Astrocyte (in vitro differentiated cells and primary cell): ENCODE results near the gene GLRA1. TPM values are rescaled to one million over a fixed set of nuclear protein-coding genes. Genes with fewer than 3 reads are reported as not detected.

Experiments
- DNase-seq: peaks from one replicate; pipeline ENCODE4 v3.0.0-alpha.2; 2010; ENCODE audit warnings: low read depth
- FAIRE-seq: peaks from 2 replicates; lab custom pipeline; 2011; peaks lifted over from hg19 to GRCh38; lab: Jason Lieb, UNC
- H2AFZ ChIP-seq: 2 replicates; pipeline ENCODE4 v1.6.0; 2012; ENCODE audit warnings: low read depth, low read length, inconsistent platforms
- H3K27ac ChIP-seq: 2 replicates; pipeline ENCODE4 v1.5.1; 2011; ENCODE audit warnings: low read depth, low read length, inconsistent platforms
- H3K27me3 ChIP-seq: 2 replicates; pipeline ENCODE4 v1.6.0; 2011; ENCODE audit warnings: low read length, inconsistent platforms; ENCODE audit not compliant: insufficient read depth
- H3K36me3 ChIP-seq: 2 replicates; pipeline ENCODE4 v1.5.1; 2011; ENCODE audit warnings: low read length, inconsistent platforms; ENCODE audit not compliant: insufficient read depth
- H3K4me1 ChIP-seq: 2 replicates; pipeline ENCODE4 v1.5.1; 2011; ENCODE audit warnings: low read length, inconsistent platforms; ENCODE audit not compliant: insufficient read depth
- H3K4me2 ChIP-seq: 2 replicates; pipeline ENCODE4 v1.6.0; 2012; ENCODE audit warnings: low read length, inconsistent platforms
- H3K4me3 ChIP-seq: 2 replicates; pipeline ENCODE4 v1.5.1; 2011; ENCODE audit warnings: low read depth, mild to moderate bottlenecking, low read length, inconsistent platforms; ENCODE audit not compliant: insufficient read depth
- H3K79me2 ChIP-seq: 2 replicates; pipeline ENCODE4 v1.6.0; 2012; ENCODE audit warnings: mild to moderate bottlenecking, low read length, inconsistent platforms; ENCODE audit not compliant: insufficient read depth
- H3K9ac ChIP-seq: 2 replicates; pipeline ENCODE4 v1.6.0; 2012; ENCODE audit warnings: mild to moderate bottlenecking, low read length, inconsistent platforms
- H3K9me3 ChIP-seq: 2 replicates; pipeline ENCODE4 v1.5.1; 2012; ENCODE audit warnings: low read depth, mild to moderate bottlenecking, low read length, inconsistent platforms; ENCODE audit not compliant: insufficient read depth
- H4K20me1 ChIP-seq: 2 replicates; pipeline ENCODE4 v1.6.0; 2012; ENCODE audit warnings: low read length, inconsistent platforms; ENCODE audit not compliant: insufficient read depth
- H3K27ac Mint-ChIP-seq: one replicate; pipeline ENCODE4 v1.8.0; 2021; ENCODE audit warnings: mild to moderate bottlenecking, mixed read lengths; ENCODE audit not compliant: unreplicated experiment
- H3K27me3 Mint-ChIP-seq: one replicate; pipeline ENCODE4 v1.8.0; 2021; ENCODE audit warnings: low read depth, mixed read lengths; ENCODE audit not compliant: unreplicated experiment
- H3K36me3 Mint-ChIP-seq: one replicate; pipeline ENCODE4 v1.8.0; 2021; ENCODE audit warnings: low read depth, mixed read lengths; ENCODE audit not compliant: unreplicated experiment
- H3K4me1 Mint-ChIP-seq: one replicate; pipeline ENCODE4 v1.8.0; 2021; ENCODE audit warnings: low read depth, mixed read lengths; ENCODE audit not compliant: unreplicated experiment
- H3K4me3 Mint-ChIP-seq: one replicate; pipeline ENCODE4 v1.8.0; 2021; ENCODE audit warnings: mild to moderate bottlenecking, moderate library complexity, mixed read lengths; ENCODE audit not compliant: unreplicated experiment
- H3K9me3 Mint-ChIP-seq: one replicate; pipeline ENCODE4 v1.8.0; 2021; ENCODE audit warnings: mild to moderate bottlenecking, mixed read lengths; ENCODE audit not compliant: unreplicated experiment
- CTCF ChIP-seq: IDR thresholded peaks from 2 replicates; pipeline ENCODE4 v1.5.1; 2011; ENCODE audit warnings: low read depth, mild to moderate bottlenecking, inconsistent platforms, low read length, moderate library complexity; ENCODE audit not compliant: insufficient read depth
- EZH2 ChIP-seq: IDR thresholded peaks from 2 replicates; pipeline ENCODE4 v1.6.1; 2012; ENCODE audit warnings: mild to moderate bottlenecking, low read length, inconsistent platforms; ENCODE audit not compliant: insufficient read depth
- total RNA-seq: library from RNA; stranded (reverse); gene quantifications from 2 replicates; pipeline ENCODE4 v1.2.1, GENCODE V29; 2021

The GLRA1 gene
- total RNA-seq, 1 donor from 2014 or later: not detected

DNA sequence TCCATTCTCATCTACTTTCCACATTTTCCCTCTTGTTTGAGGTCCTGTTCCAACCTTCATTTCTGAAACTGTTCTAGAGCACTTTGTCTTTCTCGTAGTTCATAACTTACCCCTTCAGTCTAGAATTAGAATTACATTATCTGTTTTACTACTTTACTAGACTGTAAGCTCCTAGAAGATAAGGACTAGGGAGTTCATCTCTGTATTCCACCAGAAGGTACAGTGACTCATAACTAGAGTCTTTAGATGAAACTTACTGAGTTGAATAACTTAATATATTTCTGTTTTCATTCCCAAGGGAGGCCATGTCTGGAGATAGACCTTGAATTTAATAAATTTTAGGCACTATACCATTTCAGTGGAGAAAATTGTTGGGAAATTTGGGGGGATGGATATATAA is 114.2 kb downstream of the GLRA1 start:
- Mint-ChIP-seq H3K36me3 (peaks cover 25% of the 10 kb centered on the region), H3K4me1 (peaks cover 24% of the 10 kb centered on the region)
- peaks cover 43% of the 10 kb centered on the region for H3K36me3 ChIP-seq

DNA sequence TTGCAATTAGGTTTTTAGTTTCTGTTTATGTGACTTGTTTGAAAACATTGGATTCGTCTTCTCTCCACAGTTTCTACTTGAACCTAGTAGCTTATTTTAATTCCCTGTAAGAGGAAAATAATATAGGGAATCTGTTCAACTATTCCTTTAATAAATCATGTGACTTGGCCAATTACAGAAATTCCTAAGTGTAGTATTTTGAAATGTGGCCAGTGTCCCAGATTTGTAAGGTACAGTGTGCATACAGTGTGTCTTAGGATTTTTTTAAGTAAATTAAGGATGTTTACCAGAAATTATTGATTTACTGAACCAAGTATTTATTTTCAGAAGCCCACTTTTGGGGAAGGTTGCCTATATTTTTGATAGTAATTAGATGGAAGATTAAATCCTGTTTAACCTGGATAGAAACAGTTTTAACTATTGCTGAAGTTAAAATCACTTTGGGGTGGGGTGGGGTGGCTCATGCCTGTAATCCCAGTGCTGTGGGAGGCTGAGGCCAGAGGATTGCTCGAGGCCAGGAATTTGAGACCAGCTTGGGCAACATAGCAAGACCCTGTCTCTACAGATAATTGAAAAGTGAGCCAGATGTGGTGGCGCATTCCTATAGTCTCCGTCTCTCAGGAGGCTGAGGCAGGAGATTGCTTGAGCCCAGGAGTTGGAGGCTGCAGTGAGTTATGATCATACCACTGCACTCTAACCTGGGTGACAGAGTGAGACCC is 116.0 kb downstream of the GLRA1 start:
- no peak overlapping the region for H2AFZ ChIP-seq
- FAIRE-seq: no peak

More for the DNA sequence above, 114.2 kb downstream of the GLRA1 start:
- Histone ChIP-seq H3K4me1 (peaks cover 8% of the 10 kb centered on the region), H3K4me2 (no peak overlapping the region), H4K20me1 (peaks cover 69% of the 10 kb centered on the region), H3K27me3 (no peaks in the 10 kb centered on the region), H3K27ac (no peak overlapping the region), H3K9me3 (no peaks in the 10 kb centered on the region), H3K79me2 (peaks cover 41% of the 10 kb centered on the region), H3K9ac (no peak overlapping the region), H3K4me3 (no peak overlapping the region), H2AFZ (no peak overlapping the region)
- Mint-ChIP-seq H3K4me3 (no peak overlapping the region), H3K27ac (no peak overlapping the region), H3K27me3 (no peaks in the 10 kb centered on the region), H3K9me3 (peaks cover 2% of the 10 kb centered on the region)
- no peak for DNase-seq
- FAIRE-seq: no peak
- TF ChIP-seq EZH2 (no peak), CTCF (no peak)

More for the DNA sequence above, 116.0 kb downstream of the GLRA1 start:
- H4K20me1 ChIP-seq: peaks cover 70% of the 10 kb centered on the region
- Mint-ChIP-seq H3K27ac (no peak overlapping the region), H3K36me3 (peaks cover 25% of the 10 kb centered on the region), H3K4me1 (peaks cover 26% of the 10 kb centered on the region), H3K9me3 (peaks cover 2% of the 10 kb centered on the region), H3K27me3 (no peaks in the 10 kb centered on the region), H3K4me3 (no peak overlapping the region)
- no peak overlapping the region for H3K27ac ChIP-seq
- H3K27me3 ChIP-seq: no peaks in the 10 kb centered on the region
- no peaks in the 10 kb centered on the region for H3K9me3 ChIP-seq
- peaks cover 10% of the 10 kb centered on the region for H3K4me1 ChIP-seq
- H3K4me2 ChIP-seq: no peak overlapping the region
- H3K9ac ChIP-seq: no peak overlapping the region
- H3K4me3 ChIP-seq: no peak overlapping the region
- DNase-seq: no peak
- H3K79me2 ChIP-seq: peaks cover 54% of the 10 kb centered on the region
- TF ChIP-seq EZH2 (no peak), CTCF (no peak)
- H3K36me3 ChIP-seq: peaks cover 36% of the 10 kb centered on the region
